ENCODE data around the gene JMJD1C. TPM values are rescaled to one million over a fixed set of nuclear protein-coding genes. Genes with fewer than 3 reads are reported as not detected.

Gene JMJD1C
- total RNA-seq, 1 experiment from 2014 or later = 139 TPM

GRCh38 chr10:63214571-63214970, 251.2 kb downstream of the JMJD1C start:
- Histone ChIP-seq H3K27me3 (ENCODE audit: low read length) (no peaks in the 10 kb centered on the region), H3K79me2 (ENCODE audit: low read length) (peaks cover 73% of the 10 kb centered on the region), H3F3A (ENCODE audit: low read length, unreplicated experiment) (no peaks in the 10 kb centered on the region), H3K9me3 (ENCODE audit: low read length) (no peaks in the 10 kb centered on the region), H3K4me1 (ENCODE audit: insufficient read depth, low read length) (peaks cover 11% of the 10 kb centered on the region), H3K4me2 (ENCODE audit: low read length) (no peak overlapping the region), H3K27ac (ENCODE audit: low read length) (no peak overlapping the region), H3K9me2 (replicated peaks; ENCODE audit: low read length) (no peaks in the 10 kb centered on the region), H3K4me3 (ENCODE audit: low read length) (no peak overlapping the region), H4K20me1 (ENCODE audit: low read length) (peaks cover 29% of the 10 kb centered on the region), H2AFZ (ENCODE audit: low read length) (no peak overlapping the region), H3K9ac (ENCODE audit: low read length) (no peak overlapping the region), H3K36me3 (ENCODE audit: low read depth, low read length) (peaks cover 56% of the 10 kb centered on the region)
- no peak for ATAC-seq
- DNase-seq = no peak
- CTCF ChIA-PET = no interaction called here
- POLR2A ChIA-PET (ENCODE audit: unreplicated experiment) = no interaction called here
- no peak for TF ChIP-seq EZH2 (IDR thresholded peaks at IDR 0.05; ENCODE audit: low read length, unreplicated experiment)
- no peak for TF ChIP-seq CTCF (conservative IDR thresholded peaks at IDR 0.05; ENCODE audit: low read depth, low read length)
- no peak for TF ChIP-seq EZH2phosphoT487 (IDR thresholded peaks at IDR 0.05; ENCODE audit: borderline replicate concordance, low read length)
- BruUV-seq (replicated peaks) = TSS peak; percentile 33
- intact Hi-C loops (cut with micrococcal nuclease) = no loop called here

GRCh38 chr10:63213489-63213888, 252.3 kb downstream of the JMJD1C start:
- no TSS peak for BruUV-seq (replicated peaks)
- H3K36me3 ChIP-seq (ENCODE audit: low read depth, low read length) = peaks cover 59% of the 10 kb centered on the region

More at GRCh38 chr10:63213489-63213888, 252.3 kb downstream of the JMJD1C start:
- DNase-seq = no peak
- no peaks in the 10 kb centered on the region for H3K27me3 ChIP-seq (ENCODE audit: low read length)
- intact Hi-C loops (cut with micrococcal nuclease) = no loop called here
- H4K20me1 ChIP-seq (ENCODE audit: low read length) = peaks cover 40% of the 10 kb centered on the region
- no peak overlapping the region for H3K4me3 ChIP-seq (ENCODE audit: low read length)
- H3F3A ChIP-seq (ENCODE audit: low read length, unreplicated experiment) = no peaks in the 10 kb centered on the region
- ChIA-PET CTCF (interaction anchor here (0.6 kb wide), 1 partner anchor 420 kb away, joined by 4 read pairs; no protein-coding TSS in a partner anchor), POLR2A (ENCODE audit: unreplicated experiment) (no interaction called here)
- H3K27ac ChIP-seq (ENCODE audit: low read length) = no peak overlapping the region
- H3K4me1 ChIP-seq (ENCODE audit: insufficient read depth, low read length) = peaks cover 13% of the 10 kb centered on the region
- TF ChIP-seq CTCF (conservative IDR thresholded peaks at IDR 0.05; ENCODE audit: low read depth, low read length) (no peak), EZH2phosphoT487 (IDR thresholded peaks at IDR 0.05; ENCODE audit: borderline replicate concordance, low read length) (no peak), EZH2 (IDR thresholded peaks at IDR 0.05; ENCODE audit: low read length, unreplicated experiment) (no peak)
- H3K9me3 ChIP-seq (ENCODE audit: low read length) = no peaks in the 10 kb centered on the region
- H2AFZ ChIP-seq (ENCODE audit: low read length) = no peak overlapping the region
- no peak for ATAC-seq
- H3K9me2 ChIP-seq (replicated peaks; ENCODE audit: low read length) = no peaks in the 10 kb centered on the region
- H3K9ac ChIP-seq (ENCODE audit: low read length) = no peak overlapping the region
- H3K4me2 ChIP-seq (ENCODE audit: low read length) = no peak overlapping the region
- H3K79me2 ChIP-seq (ENCODE audit: low read length) = peaks cover 72% of the 10 kb centered on the region

Data from PC-3 (cell line).